Measurements from ENCODE around the gene IRGC.
"Not testable (repeated sequence)": the region's sequence is repeated elsewhere in the genome, so short reads cannot be mapped to it uniquely, and the experiment has no call there.

IRGC gene

GRCh38 chr19:43759515-43759914 is 43.6 kb downstream of the IRGC start:
- no peak for DNase-seq

- no peak for DNase-seq
Measured at GRCh38 chr19:43760941-43761340, 45.1 kb downstream of the IRGC start.

GRCh38 chr19:43762814-43763213 is 46.9 kb downstream of the IRGC start:
- DNase-seq, result no peak

GRCh38 chr19:43763473-43763939 is 47.6 kb downstream of the IRGC start:
- DNase-seq, result no peak

GRCh38 chr19:43764684-43765083 is 48.8 kb downstream of the IRGC start:
- DNase-seq, result not testable (repeated sequence)

GRCh38 chr19:43765109-43765876 is 49.4 kb downstream of the IRGC start:
- peak; percentile 81 for DNase-seq

- DNase-seq, result no peak
Measured at GRCh38 chr19:43766755-43767043, 50.8 kb downstream of the IRGC start.

- DNase-seq, result no peak
Measured at GRCh38 chr19:43767316-43767715, 51.4 kb downstream of the IRGC start.

GRCh38 chr19:43767818-43768217 is 51.9 kb downstream of the IRGC start:
- no peak for DNase-seq

- no peak for DNase-seq
Measured at GRCh38 chr19:43768273-43769050, 52.6 kb downstream of the IRGC start.

- no peak for DNase-seq
Measured at GRCh38 chr19:43769256-43769655, 53.4 kb downstream of the IRGC start.

All from CD4-positive, alpha-beta T cell treated with Interleukin-17A for 4 hours (primary cell).